Measurements from ENCODE around the gene CACNA1C.
A peak's percentile ranks its signal among the peaks of the same experiment; 100 is the strongest.
"Not testable (repeated sequence)": the region's sequence is repeated elsewhere in the genome, so short reads cannot be mapped to it uniquely, and the experiment has no call there.

CACNA1C gene

DNA sequence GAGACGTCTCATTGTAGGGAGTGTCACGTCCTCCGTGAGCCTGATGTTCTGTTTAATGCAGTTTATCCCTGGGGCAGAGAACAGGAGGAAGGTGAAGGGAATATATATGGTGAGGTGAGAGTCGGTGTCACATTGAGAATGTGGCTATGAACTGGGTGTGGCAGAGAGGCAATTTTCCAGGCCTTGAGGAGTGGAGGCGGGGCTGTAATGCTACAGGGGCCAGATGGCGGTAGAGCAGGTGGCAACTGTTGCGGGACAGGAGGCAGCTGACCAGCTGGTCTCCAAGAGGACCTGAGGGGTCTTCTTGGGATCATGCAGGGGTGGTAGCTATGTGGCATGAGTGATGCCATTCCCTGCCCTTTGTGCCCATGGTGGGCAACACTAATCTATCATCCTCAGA lies 59.6 kb downstream of the CACNA1C start:
- DNase-seq (ENCODE audit: low read depth in 2 of 2), result no peak

DNA sequence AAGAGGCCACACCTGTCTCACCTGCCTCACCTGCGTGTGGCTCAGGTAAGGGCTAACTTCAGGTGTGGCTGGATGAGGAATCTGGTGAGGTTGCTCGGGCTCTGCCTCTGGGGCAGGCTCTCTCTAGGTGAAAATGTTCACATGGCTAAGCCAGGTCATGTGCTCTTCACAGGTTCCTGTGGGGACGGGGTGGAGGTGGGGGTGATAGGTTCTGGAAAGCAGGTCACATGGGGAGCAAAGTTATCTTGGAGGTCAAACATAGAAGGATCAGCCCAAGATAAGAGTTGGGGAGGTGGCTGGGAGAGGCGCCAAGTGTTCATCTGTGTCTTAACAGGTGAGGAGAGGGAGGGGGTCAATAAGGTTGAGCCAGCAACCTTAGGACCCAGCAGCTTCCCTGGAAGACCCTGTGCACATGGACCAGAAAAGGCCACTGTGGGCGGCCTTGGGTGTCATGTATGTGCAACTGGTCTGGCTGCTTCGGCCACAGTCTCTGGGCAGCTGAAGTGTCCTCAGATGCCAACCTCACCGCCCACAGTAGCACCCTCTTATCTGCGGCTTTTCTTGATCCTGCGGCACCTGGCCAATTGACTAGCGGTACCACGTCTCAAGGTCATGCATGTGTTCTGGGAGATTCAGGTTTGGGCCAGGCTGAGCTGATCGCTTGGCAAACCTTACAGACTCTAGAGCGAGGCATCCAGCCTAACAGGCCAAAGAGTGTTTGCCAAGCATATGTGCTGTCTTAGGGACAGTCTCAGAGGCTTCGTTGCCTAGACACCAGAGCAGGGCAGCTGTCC lies 60.5 kb downstream of the CACNA1C start:
- no peak for DNase-seq (ENCODE audit: low read depth in 2 of 2)

DNA sequence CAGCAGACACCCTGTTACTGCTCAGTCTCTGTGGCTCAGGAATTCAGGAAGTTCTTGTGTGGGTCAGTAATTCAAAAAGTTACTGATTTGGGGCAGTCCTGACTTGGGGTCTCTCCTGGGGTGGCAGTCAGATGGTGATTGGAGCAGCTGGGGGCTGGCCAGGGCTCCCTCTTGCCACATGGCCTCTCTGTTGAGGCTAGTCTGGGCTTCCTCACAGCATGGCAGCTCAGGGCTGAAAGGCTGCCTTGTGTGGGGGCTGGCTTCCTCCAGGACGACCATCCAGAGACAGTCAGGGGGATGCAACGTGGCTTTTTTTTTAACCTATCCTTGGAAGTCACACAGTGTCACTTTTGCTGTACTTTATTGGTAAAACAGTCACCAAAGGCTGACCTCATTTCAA lies 61.3 kb downstream of the CACNA1C start:
- no peak for DNase-seq (ENCODE audit: low read depth in 2 of 2)

DNA sequence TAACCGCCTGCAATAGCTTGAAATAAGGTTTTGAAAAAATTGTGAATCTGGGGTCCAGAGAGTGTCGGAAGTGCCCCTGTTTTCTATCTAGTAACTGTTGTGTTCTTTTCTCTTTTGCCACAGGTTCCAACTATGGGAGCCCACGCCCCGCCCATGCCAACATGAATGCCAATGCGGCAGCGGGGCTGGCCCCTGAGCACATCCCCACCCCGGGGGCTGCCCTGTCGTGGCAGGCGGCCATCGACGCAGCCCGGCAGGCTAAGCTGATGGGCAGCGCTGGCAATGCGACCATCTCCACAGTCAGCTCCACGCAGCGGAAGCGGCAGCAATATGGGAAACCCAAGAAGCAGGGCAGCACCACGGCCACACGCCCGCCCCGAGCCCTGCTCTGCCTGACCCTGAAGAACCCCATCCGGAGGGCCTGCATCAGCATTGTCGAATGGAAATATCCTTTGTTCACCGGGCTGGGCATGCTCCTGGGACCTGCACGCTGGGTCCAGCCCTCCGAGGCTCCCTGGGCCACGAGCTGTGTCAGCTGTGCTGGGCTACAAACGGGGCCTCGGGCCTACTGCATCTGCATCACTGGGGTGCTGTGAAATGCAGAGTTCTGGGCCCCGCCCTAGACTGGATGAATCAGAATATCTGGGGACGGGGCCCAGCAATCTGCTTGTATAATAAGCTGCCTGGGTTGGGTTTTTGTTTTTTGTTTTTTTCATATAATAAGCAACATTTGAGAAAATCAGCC lies 62.5 kb downstream of the CACNA1C start:
- DNase-seq (ENCODE audit: low read depth in 2 of 2), result no peak

DNA sequence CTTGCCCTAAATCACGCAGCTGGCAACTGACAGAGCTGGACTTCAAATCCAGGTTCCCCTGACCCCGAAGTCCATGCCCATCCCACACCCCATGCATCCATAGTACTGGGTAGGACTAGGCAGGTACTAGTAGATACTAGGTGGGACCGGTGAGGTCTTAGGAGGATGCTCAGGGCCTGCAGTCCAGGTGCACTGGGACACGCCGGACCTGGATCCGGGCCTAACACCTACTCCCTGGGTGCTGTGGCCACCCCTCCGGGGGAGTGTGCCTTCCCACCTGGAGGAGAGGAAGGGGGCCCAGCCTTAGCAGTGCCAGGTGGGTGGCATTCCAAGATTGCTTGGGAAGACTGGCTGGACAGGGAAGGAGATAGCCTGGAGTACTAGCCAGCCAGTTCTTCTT lies 64.8 kb downstream of the CACNA1C start:
- no peak for DNase-seq (ENCODE audit: low read depth in 2 of 2)

DNA sequence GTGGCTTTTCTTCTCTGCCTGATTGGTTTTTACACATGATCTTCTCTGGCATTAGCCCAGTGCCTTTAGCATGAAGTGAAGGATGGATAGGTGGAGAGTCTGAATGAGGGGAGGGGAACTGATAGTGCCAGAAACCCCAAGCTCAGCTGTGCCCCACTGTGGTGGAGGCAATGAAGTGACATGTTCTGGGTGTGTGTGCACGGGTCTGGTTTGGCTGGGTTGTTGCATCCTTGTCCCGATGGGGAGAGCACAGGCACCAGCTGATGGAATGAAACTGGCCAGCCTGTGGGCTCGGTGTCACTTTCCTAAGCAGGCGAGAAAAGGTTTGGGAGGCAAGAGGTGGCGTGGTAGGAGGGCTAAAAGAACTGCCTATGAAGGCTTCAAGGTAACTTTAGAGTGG lies 65.3 kb downstream of the CACNA1C start:
- DNase-seq (ENCODE audit: low read depth in 2 of 2), result no peak

DNA sequence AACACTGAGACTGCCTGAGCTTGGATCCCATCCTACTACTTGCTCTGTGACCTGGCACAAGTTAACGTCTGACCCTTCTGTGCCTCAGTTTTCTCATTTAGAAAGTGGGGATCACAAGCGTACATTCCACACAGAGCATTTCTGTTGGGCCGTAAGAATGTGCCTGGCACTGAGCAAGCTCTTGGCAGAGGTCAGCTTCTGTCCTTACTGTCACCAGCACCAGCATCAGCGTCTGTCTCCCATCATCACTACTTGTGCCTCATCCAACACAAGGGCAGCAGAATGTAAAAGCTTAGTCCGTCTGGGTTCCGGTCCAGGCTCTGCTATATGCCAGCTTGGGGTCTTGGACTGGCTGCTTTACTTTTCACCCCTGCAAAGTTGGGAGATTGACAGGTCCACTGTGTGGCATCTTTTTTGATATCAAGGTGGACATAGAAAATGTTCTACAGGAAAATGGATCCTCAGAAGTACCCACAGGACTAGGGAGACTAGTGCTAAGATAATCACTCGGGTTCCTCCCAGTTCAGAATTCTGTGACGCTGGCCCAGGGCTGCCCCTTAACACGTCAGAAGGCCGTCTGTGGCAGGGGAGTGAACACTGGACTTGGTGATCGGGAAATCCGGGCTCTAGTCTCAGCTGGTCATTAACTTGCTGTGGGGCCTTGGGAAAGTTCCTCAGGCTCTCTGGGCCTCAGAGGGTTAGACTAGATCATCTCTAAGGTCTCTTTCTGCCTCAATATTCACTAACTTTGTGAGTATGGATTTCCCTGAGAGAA lies 65.9 kb downstream of the CACNA1C start:
- DNase-seq (ENCODE audit: low read depth in 2 of 2), result no peak

DNA sequence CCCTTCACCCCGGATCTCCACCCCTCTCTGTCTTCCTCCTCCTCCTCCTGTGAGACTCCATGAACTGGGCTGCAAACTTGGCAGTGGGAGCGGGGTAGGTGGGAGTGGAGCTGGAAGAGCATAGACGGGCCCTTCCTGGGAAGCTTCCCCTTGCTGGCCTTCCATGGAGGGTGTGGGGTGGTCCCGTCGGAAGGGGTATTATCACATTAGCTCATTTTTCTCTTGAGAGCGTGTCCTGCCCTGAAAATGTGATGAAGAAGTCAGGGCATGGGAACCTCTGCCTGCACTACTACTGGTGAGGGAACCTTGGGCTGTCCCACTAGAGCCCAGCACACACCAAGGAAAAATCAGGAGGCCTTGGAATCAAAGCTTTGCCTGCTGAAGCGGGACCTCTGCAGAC lies 66.5 kb downstream of the CACNA1C start:
- no peak for DNase-seq (ENCODE audit: low read depth in 2 of 2)

DNA sequence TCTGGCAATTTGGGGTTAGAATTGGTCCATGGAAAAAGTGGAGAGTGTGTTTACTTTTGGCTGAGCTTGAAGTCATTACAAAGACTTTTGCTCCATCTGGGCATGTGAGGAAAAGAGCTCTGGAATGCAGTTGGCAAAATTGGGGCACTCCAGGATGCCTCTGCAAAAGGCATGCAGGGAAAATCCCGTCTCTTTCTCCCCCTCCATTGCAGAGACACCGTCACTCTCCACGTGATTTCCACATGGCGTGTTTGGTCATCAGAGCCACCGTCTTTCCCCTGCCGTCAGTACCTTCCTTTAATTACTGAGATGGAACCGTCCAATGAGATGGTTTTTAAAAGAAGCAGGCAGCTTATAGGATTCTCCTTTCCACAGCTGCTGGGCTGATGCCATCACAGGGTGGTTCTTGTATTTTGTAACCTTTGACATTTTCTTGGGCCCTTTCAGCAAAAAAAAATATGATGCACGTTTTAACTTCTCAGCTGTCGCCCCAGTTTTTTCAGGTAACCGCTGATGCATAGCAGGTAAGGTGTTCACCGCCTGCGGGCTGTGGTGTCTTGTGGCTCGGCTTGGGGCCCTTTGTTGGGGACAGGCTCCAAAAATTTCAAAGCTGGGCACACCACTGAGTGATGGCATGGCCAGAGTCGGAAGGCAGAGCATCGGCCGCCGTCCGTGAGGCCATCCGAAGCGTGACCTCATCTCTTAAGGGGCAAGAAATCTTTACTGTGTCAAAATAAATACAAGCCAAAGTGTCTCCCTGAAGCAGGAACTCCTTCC lies 68.4 kb downstream of the CACNA1C start:
- no peak for DNase-seq (ENCODE audit: low read depth in 2 of 2)

DNA sequence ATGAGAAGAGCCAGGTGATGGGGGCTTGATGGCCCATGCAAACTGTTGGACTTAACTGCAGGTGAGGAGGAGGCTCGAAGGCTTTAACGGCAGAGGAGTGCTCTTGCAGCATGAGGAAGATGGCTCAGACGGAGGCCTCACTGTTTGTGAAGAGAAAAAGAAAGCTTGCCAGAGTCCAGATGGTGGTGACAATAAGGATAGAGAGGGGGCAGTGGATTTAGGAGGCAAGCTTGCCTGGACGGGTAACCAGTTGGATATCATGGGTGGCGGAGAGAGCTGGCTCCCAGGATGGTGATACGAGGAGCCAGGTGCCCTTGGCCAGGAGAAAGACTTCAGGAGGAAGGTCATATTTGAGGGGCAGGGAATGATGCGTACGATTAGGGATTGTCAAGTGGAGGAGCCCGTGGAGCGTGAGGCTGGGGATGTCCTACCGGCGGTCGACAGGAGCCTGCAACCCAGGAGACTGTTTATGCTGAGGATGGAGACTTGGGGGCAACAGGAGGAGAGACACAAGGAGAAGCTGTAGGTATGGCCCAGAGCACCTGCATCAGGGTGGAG lies 71.8 kb downstream of the CACNA1C start:
- no peak for DNase-seq (ENCODE audit: low read depth in 2 of 2)

DNA sequence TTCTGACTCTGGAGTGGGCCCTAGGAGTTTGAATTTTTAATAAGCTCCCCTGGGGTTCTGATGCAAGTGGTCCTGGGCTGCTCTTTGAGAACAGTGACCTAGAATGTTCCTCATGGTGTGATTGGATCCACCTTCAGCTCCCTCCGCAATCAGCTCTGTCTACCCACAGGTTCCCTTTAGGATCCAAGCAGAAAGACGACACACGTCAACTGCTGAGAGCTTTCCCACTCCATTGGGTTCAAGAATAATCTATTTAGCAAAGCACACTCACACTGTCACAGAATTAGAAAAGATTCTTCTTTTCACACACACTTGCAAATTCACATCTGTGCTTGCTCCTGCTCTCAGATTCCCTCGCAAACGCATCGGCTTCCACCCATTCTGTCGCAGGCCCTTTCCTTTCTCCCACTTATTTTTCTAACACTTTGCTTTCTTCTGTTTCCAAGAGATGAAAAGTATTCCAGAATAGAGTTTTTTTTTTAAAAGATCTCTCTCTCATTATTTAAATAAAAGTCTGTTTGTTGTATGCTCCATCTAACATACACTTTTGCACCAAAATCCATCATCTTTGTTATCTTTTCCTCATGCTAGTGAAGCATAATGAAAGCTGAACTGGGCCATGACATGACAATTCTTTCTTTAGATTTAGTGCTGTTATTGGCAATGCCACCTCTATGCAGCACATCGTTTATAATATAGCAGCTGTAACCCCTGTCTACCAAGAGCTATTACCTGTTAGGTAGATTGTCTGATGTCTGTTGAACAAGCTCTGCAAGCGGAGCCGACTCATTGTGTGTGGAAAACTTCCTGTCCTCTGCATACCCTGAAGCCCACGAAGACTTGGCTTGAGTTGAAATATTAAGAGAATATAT lies 73.1 kb downstream of the CACNA1C start:
- no peak for DNase-seq (ENCODE audit: low read depth in 2 of 2)

DNA sequence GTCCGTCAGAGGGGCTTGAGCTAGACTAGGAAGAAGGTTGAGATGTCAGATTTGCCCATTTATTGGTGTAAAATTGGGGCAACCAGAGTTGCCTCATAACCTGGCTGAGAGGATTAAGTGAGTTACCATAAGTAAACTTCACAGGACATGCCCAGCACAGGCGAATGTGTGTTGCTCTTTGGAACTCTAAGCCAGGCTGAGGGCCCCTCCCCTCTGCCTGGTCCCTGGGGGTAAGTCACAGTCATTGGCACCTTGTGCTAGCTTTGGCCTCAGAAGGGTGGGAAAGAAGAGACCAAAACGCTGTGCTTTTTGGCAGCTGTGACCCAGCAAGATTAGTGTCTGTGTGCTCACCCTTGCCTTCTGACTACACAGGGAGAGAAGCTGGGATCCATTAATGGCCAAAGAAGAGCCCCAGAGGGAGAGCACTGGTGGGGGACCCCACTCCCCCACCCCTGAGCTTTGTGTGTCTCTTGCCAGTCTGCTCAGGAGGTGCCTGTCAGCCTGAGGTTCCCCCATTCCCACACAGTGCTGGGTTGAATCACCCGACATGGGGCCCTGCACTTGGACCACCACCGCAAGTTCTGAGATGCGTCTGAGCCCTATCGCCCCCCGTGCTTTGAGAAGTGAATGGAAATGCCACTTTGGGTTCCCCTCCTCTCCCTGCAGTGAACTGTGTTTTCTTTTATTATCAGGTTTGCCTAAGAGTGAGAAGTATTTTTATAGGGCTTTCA lies 74.1 kb downstream of the CACNA1C start:
- no peak for DNase-seq (ENCODE audit: low read depth in 2 of 2)

DNA sequence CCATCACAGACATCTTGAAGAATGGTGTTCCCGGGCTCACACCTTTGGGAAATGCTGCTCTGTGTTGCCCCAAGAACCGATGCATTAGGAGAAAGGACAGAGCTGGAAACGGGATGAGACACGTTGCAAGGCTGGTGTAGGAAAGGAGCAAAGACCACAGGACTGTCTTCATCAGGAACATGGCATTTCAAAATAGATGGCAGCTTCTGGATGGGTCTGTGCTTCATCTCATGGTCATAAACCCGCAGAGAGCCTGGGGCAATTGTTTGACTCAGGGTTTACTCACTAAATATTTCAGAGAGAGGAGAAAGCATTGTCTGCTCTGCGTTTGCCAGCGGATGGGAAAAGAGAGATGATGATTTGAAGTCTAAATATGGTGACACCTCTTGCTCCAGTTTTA lies 76.3 kb downstream of the CACNA1C start:
- peak in 1 of 2 experiments; percentile 11 for DNase-seq (ENCODE audit: low read depth in 2 of 2)

DNA sequence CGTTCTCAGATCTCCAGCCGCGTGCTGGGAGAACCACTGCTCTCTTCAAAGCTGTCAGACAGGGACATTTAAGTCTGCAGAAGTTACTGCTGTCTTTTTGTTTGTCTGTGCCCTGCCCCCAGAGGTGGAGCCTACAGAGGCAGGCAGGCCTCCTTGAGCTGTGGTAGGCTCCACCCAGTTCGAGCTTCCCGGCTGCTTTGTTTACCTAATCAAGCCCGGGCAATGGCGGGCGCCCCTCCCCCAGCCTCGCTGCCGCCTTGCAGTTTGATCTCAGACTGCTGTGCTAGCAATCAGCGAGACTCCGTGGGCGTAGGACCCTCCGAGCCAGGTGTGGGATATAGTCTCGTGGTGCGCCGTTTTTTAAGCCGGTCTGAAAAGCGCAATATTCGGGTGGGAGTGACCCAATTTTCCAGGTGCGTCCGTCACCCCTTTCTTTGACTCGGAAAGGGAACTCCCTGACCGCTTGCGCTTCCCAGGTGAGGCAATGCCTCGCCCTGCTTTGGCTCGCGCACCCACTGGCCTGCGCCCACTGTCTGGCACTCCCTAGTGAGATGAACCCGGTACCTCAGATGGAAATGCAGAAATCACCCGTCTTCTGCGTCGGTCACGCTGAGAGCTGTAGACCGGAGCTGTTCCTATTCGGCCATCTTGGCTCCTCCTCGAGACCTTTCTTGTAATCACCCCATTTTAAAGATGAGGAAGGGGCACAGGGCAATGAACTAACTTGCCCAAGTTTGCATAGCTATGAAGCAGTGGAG lies 83.1 kb downstream of the CACNA1C start:
- DNase-seq (ENCODE audit: low read depth in 2 of 2), result not testable (repeated sequence)

DNA sequence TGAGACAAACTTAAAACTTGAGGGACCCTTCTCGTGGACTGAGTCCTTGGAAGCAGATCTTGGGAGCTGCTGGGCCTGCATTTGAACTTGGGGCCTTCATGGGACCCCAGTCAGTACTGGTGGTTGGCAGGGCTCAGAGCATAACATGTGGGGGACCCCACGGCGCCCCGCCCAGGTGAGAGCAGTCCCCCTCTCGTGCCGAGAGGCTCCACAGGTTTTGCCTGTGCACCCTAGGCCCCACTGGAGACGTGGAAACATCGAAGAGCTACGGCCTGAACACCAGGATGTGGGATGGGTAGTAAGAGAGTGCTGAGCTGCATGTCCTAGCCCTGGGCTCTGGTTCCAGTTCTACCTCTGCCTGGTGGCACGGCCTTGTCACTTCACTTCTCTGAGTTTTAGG lies 84.1 kb downstream of the CACNA1C start:
- DNase-seq (ENCODE audit: low read depth in 2 of 2), result no peak

DNA sequence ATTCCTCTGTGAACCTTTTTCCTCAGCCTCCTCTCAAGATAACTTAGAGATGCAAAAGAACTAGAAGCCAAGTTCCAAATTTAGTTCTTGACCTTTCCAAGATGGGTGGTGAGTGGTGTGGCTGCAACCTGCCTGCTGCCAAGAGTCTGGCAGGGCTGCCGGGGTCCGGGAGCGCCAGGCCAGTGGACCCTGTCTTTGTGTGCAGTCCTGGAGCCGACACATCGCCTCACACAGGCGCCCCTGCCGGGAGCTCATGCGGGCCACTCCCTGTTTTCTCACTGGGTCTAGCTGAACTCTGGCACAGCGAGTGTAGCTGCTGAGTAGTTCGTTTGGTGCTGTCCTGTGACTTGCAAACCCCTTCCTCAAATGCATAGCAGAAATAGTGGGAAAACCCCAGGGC lies 84.9 kb downstream of the CACNA1C start:
- DNase-seq (ENCODE audit: low read depth in 2 of 2), result no peak

DNA sequence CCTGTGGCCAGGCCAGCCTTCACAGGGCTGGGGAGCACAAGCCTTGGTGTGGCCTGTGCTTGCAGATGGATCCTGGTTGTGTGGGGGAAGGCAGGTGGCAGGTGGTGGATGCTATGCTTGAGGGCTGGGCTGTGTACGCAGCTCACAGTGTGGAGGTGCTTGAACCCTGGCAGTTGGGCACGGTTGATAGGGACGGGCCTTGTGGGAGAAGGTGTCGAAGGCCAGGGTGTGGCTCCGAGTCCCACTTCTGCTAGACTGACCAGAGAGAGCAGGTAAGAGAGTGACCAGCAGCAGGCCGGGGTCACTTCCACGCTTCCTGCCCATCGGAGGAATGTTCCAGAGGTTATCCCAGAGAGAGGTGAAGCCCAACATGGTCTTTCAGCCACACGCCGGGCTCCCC lies 85.5 kb downstream of the CACNA1C start:
- no peak for DNase-seq (ENCODE audit: low read depth in 2 of 2)

DNA sequence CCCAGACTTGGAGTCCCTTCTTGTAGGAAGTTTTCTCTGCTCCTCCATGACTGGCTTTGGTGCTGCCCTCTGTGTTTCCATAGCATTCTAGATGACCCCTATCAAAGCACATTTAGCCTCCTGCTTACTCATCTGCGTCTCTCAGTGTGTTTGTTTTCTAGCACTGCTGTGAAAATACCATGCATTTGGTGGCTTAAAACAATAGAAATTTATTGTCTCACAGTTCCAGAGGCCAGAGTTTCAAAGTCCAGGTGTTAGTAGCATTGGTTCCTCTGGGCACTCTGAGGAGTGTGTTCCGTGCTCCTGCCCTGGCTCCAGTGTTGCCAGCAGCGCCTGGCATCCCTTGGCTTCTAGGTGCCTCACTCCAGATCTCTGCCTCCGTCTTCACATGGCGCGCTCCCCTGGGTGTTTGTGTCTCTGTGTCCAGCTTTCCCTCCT lies 86.1 kb downstream of the CACNA1C start:
- DNase-seq (ENCODE audit: low read depth in 2 of 2), result no peak

DNA sequence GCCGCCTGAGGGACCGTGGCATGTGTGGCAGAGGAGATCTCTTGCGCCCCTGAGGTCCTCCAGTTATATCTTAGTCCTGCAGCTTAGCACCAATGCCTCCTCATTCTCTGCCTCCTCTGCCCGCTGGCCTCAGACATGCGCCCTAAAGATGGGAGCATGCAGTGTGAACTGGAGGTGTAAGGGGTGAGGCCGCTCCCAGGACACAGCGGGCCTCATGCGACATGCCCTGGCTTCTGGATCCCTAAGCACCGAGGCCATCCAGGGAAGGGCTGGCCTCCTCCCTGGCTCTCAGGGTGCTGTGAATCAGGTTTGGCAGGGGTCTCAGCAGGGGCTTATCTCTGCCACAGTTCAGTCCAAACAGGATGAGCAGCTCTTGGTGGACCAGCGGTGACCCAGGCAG lies 86.9 kb downstream of the CACNA1C start:
- DNase-seq (ENCODE audit: low read depth in 2 of 2), result no peak
